Left ventricle myocardium inferior (tissue), 1 donor: ENCODE measurements around the gene SH3PXD2A. TPM values are rescaled to one million over a fixed set of nuclear protein-coding genes. Genes with fewer than 3 reads are reported as not detected.

Source experiments
- DNase-seq: peaks from one replicate; pipeline ENCODE4 v3.0.0-alpha.2; 2020
- H3K27ac ChIP-seq: fragments of 200-600 bp; replicated peaks from 2 replicates; pipeline ENCODE4 v1.8.0; 2021
- H3K27me3 ChIP-seq: fragments of 200-600 bp; 2 replicates; pipeline ENCODE4 v1.8.0; 2021; ENCODE audit warnings: low read depth
- H3K36me3 ChIP-seq: fragments of 200-600 bp; 2 replicates; pipeline ENCODE4 v1.8.0; 2021
- H3K4me1 ChIP-seq: fragments of 200-600 bp; 2 replicates; pipeline ENCODE4 v1.8.0; 2021
- H3K4me3 ChIP-seq: fragments of 200-600 bp; 2 replicates; pipeline ENCODE4 v1.8.0; 2021; ENCODE audit warnings: mild to moderate bottlenecking, moderate library complexity
- H3K9me3 ChIP-seq: fragments of 200-600 bp; replicated peaks from 2 replicates; pipeline ENCODE4 v1.8.0; 2021
- CTCF ChIP-seq: fragments of 200-600 bp; IDR thresholded peaks from 2 replicates; pipeline ENCODE4 v1.8.0; 2021; ENCODE audit warnings: antibody characterized with exemption, mild to moderate bottlenecking, borderline replicate concordance
- intact Hi-C: fragments of 100-400 bp; cut with micrococcal nuclease; formaldehyde crosslinking; loops from one replicate; pipeline ENCODE4 v1.11.0; 2022
- total RNA-seq: library from RNA; stranded (reverse); fragmentation: NEBNext Ultra II Directional; extraction: Animal tissue kit (Norgen Biotek cat#: 25700); gene quantifications from one replicate; pipeline ENCODE4 v1.2.1, GENCODE V29; 2021
- donor health status: DM: no; HTN: yes; CAD: no; lungs with severe emphysema.

SH3PXD2A gene
- total RNA-seq, 1 donor from 2014 or later: 34.4 TPM

- intact Hi-C loops: no loop called here
- H3K27me3 ChIP-seq: peaks cover 62% of the 10 kb centered on the region
- no peak for DNase-seq
Measured at GRCh38 chr10:103560886-103561285, 294.5 kb downstream of the SH3PXD2A start.

GRCh38 chr10:103559776-103560175, 295.6 kb downstream of the SH3PXD2A start:
- intact Hi-C loops: no loop called here
- no peaks in the 10 kb centered on the region for H3K36me3 ChIP-seq
- H3K9me3 ChIP-seq: peaks cover 6% of the 10 kb centered on the region
- no peak for DNase-seq
- peaks cover 10% of the 10 kb centered on the region for H3K4me1 ChIP-seq
- TF ChIP-seq CTCF: no peak
- H3K27me3 ChIP-seq: peaks cover 57% of the 10 kb centered on the region
- H3K27ac ChIP-seq: no peak overlapping the region
- no peak overlapping the region for H3K4me3 ChIP-seq

More at GRCh38 chr10:103560886-103561285, 294.5 kb downstream of the SH3PXD2A start:
- TF ChIP-seq CTCF: no peak
- peaks cover under 1% of the 10 kb centered on the region for H3K4me1 ChIP-seq
- no peaks in the 10 kb centered on the region for H3K36me3 ChIP-seq
- H3K9me3 ChIP-seq: peaks cover 6% of the 10 kb centered on the region
- no peak overlapping the region for H3K4me3 ChIP-seq
- H3K27ac ChIP-seq: no peak overlapping the region

- no peak overlapping the region for H3K27ac ChIP-seq
- peaks cover 48% of the 10 kb centered on the region for H3K27me3 ChIP-seq
- no peak overlapping the region for H3K4me3 ChIP-seq
- no peak for TF ChIP-seq CTCF
- H3K4me1 ChIP-seq: peaks cover 11% of the 10 kb centered on the region
- H3K36me3 ChIP-seq: no peaks in the 10 kb centered on the region
- peaks cover 6% of the 10 kb centered on the region for H3K9me3 ChIP-seq
- intact Hi-C loops: no loop called here
- no peak for DNase-seq
Measured at GRCh38 chr10:103558911-103559310, 296.5 kb downstream of the SH3PXD2A start.

- Histone ChIP-seq H3K36me3 (no peaks in the 10 kb centered on the region), H3K27me3 (peaks cover 43% of the 10 kb centered on the region), H3K4me3 (no peak overlapping the region), H3K9me3 (peaks cover 6% of the 10 kb centered on the region), H3K27ac (no peak overlapping the region), H3K4me1 (peaks cover 11% of the 10 kb centered on the region)
- no peak for DNase-seq
- no peak for TF ChIP-seq CTCF
- intact Hi-C loops: no loop called here
Measured at GRCh38 chr10:103557455-103557854, 297.9 kb downstream of the SH3PXD2A start.

- no peak for TF ChIP-seq CTCF
- peaks cover 43% of the 10 kb centered on the region for H3K27me3 ChIP-seq
- no peak overlapping the region for H3K4me3 ChIP-seq
- intact Hi-C loops: no loop called here
- DNase-seq: no peak
- no peaks in the 10 kb centered on the region for H3K36me3 ChIP-seq
- H3K27ac ChIP-seq: no peak overlapping the region
- H3K4me1 ChIP-seq: peaks cover 11% of the 10 kb centered on the region
- H3K9me3 ChIP-seq: peaks cover 6% of the 10 kb centered on the region
Measured at GRCh38 chr10:103556383-103557007, 298.9 kb downstream of the SH3PXD2A start.
